ENCODE data around the gene FGF6.

FGF6 gene

DNA sequence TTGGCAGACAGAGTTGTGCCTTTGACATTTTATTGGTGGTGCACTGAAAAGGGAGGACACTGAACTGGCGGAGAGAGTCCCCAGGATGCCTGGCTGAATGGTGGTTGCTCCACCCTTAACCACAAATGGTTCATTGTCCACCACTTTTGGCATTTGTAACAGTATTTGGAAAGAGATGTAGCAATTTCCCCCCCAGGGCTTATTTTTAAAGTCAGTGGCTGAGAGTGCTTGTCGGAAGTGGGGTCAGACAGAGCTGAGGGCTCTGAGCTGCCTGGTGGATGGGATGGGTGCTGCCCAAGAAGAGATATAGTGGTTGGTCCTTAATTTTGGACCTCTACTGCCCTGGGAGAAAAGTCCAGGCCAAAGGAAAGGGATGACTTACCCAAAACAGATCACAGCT lies 31.5 kb upstream of the FGF6 start:
- no peak overlapping the region for H2BK120ac ChIP-seq (ENCODE audit: low read depth, low read length)
- no peak for DNase-seq (ENCODE audit: low spot score)
- no peak overlapping the region for H2AFZ ChIP-seq (ENCODE audit: low read length)
- no peak overlapping the region for H3K4ac ChIP-seq (ENCODE audit: low read length)
- no peaks in the 10 kb centered on the region for H3K36me3 ChIP-seq (replicated peaks in 1 of 2; ENCODE audit: control insufficient read depth in 2 of 2, insufficient read depth in 2 of 2, low read length in 2 of 2)
- H3K9ac ChIP-seq (ENCODE audit: low read depth, low read length, poor library complexity): no peak overlapping the region
- H3K27ac ChIP-seq (replicated peaks; ENCODE audit: low read length): no peak overlapping the region
- no peak overlapping the region for H3K14ac ChIP-seq (ENCODE audit: low read length)
- no peaks in the 10 kb centered on the region for H3K4me1 ChIP-seq (ENCODE audit: control insufficient read depth in 2 of 2, insufficient read depth in 1 of 2, low read depth in 1 of 2, low read length in 2 of 2)
- H4K8ac ChIP-seq (ENCODE audit: low read depth, low read length): no peak overlapping the region
- peaks cover 0 to 6% of the 10 kb centered on the region in 2 donors for H3K9me3 ChIP-seq (replicated peaks in 1 of 2; ENCODE audit: control insufficient read depth in 2 of 2, insufficient read depth in 1 of 2, low read depth in 1 of 2, low read length in 2 of 2)
- no peak overlapping the region for H3K23ac ChIP-seq (ENCODE audit: low read depth, low read length, poor library complexity)
- H3K79me1 ChIP-seq (ENCODE audit: low read depth, low read length): no peaks in the 10 kb centered on the region
- H4K91ac ChIP-seq (ENCODE audit: low read depth, low read length, poor library complexity): no peak overlapping the region
- no peak overlapping the region for H3K4me3 ChIP-seq (ENCODE audit: low read length in 2 of 2)
- no peak overlapping the region for H2AK5ac ChIP-seq (ENCODE audit: low read depth, low read length)
- no peak overlapping the region for H3K4me2 ChIP-seq (ENCODE audit: insufficient read depth, low read length, poor library complexity, severe bottlenecking)
- H2BK15ac ChIP-seq (ENCODE audit: low read length): no peak overlapping the region
- WGBS, 2 donors (ENCODE audit: extremely low coverage in 2 of 2, insufficient read length in 2 of 2, insufficient replicate concordance in 1 of 2): no CpG with 5 or more reads among the region's 2 CpGs
- no peak overlapping the region for H2BK12ac ChIP-seq (ENCODE audit: low read length)
- H3K18ac ChIP-seq (ENCODE audit: low read length): no peak overlapping the region
- H2BK5ac ChIP-seq (ENCODE audit: low read length): no peak overlapping the region
- peaks cover 0 to under 1% (median 0%) of the 10 kb centered on the region in 3 experiments for H3K27me3 ChIP-seq (ENCODE audit: control insufficient read depth in 3 of 3, insufficient read depth in 3 of 3, low read depth in 1 of 3, low read length in 3 of 3)

DNA sequence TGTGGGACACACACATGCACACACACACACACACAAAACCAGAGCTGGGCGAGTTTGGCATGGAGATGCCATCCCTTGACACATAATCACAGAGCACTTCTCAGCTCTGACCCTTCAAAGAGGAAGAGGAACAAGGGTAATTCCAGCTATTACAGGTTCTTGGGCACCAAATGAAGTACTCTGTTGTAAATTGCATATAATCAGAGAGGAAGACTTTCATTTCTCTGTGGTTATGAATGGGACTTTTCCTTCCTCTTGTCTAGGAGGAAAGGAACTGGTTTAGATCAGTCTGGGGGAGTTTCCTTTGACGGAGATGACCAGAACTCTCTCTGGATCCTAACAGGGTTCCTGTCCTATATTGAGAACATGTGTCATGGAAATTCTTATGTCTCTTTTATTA lies 26.4 kb upstream of the FGF6 start:
- Histone ChIP-seq H3K14ac (ENCODE audit: low read length) (no peak overlapping the region), H2BK15ac (ENCODE audit: low read length) (no peak overlapping the region), H2BK5ac (ENCODE audit: low read length) (no peak overlapping the region), H3K79me1 (ENCODE audit: low read depth, low read length) (no peaks in the 10 kb centered on the region), H3K4ac (ENCODE audit: low read length) (no peak overlapping the region), H3K36me3 (replicated peaks in 1 of 2; ENCODE audit: control insufficient read depth in 2 of 2, insufficient read depth in 2 of 2, low read length in 2 of 2) (no peaks in the 10 kb centered on the region), H2BK12ac (ENCODE audit: low read length) (no peak overlapping the region), H3K4me3 (ENCODE audit: low read length in 2 of 2) (no peak overlapping the region), H2AFZ (ENCODE audit: low read length) (no peak overlapping the region), H3K4me1 (ENCODE audit: control insufficient read depth in 2 of 2, insufficient read depth in 1 of 2, low read depth in 1 of 2, low read length in 2 of 2) (no peaks in the 10 kb centered on the region), H3K23ac (ENCODE audit: low read depth, low read length, poor library complexity) (no peak overlapping the region), H4K8ac (ENCODE audit: low read depth, low read length) (no peak overlapping the region), H3K18ac (ENCODE audit: low read length) (no peak overlapping the region), H3K9me3 (replicated peaks in 1 of 2; ENCODE audit: control insufficient read depth in 2 of 2, insufficient read depth in 1 of 2, low read depth in 1 of 2, low read length in 2 of 2) (no peaks in the 10 kb centered on the region), H4K91ac (ENCODE audit: low read depth, low read length, poor library complexity) (no peak overlapping the region), H3K27ac (replicated peaks; ENCODE audit: low read length) (no peak overlapping the region), H3K4me2 (ENCODE audit: insufficient read depth, low read length, poor library complexity, severe bottlenecking) (no peak overlapping the region), H3K27me3 (ENCODE audit: control insufficient read depth in 3 of 3, insufficient read depth in 3 of 3, low read depth in 1 of 3, low read length in 3 of 3) (peaks cover 0 to 11% (median 0%) of the 10 kb centered on the region in 3 experiments), H2BK120ac (ENCODE audit: low read depth, low read length) (no peak overlapping the region), H3K9ac (ENCODE audit: low read depth, low read length, poor library complexity) (no peak overlapping the region), H2AK5ac (ENCODE audit: low read depth, low read length) (no peak overlapping the region)
- no CpG with 5 or more reads among the region's 2 CpGs for WGBS, 2 donors (ENCODE audit: extremely low coverage in 2 of 2, insufficient read length in 2 of 2, insufficient replicate concordance in 1 of 2)
- no peak for DNase-seq (ENCODE audit: low spot score)

DNA sequence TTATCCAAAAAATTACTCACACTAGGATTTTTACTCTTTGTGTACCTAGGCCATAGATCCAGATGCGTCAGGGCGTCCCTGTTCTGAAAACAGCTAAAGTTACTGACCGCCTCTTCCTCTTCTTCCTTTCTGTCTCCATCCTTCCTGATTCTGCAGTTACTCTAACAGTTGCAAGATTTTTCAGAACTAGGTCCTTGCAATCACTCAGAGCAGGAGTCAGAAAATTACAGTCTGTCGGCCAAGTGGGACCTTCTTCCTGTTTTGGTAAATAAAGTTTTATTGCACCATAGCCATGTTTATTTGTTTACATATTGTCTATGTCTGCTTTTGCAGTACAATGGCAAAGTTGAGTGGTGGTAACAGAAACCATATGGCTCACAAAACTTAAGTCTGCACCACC lies 25.6 kb upstream of the FGF6 start:
- Histone ChIP-seq H3K4ac (ENCODE audit: low read length) (no peak overlapping the region), H3K4me2 (ENCODE audit: insufficient read depth, low read length, poor library complexity, severe bottlenecking) (no peak overlapping the region), H2AFZ (ENCODE audit: low read length) (no peak overlapping the region), H2BK15ac (ENCODE audit: low read length) (no peak overlapping the region), H4K91ac (ENCODE audit: low read depth, low read length, poor library complexity) (no peak overlapping the region), H2AK5ac (ENCODE audit: low read depth, low read length) (no peak overlapping the region), H2BK5ac (ENCODE audit: low read length) (no peak overlapping the region), H3K18ac (ENCODE audit: low read length) (no peak overlapping the region), H3K23ac (ENCODE audit: low read depth, low read length, poor library complexity) (no peak overlapping the region), H3K36me3 (replicated peaks in 1 of 2; ENCODE audit: control insufficient read depth in 2 of 2, insufficient read depth in 2 of 2, low read length in 2 of 2) (no peaks in the 10 kb centered on the region), H3K27me3 (ENCODE audit: control insufficient read depth in 3 of 3, insufficient read depth in 3 of 3, low read depth in 1 of 3, low read length in 3 of 3) (peaks cover 0 to 11% (median 0%) of the 10 kb centered on the region in 3 experiments), H3K9ac (ENCODE audit: low read depth, low read length, poor library complexity) (no peak overlapping the region), H3K14ac (ENCODE audit: low read length) (no peak overlapping the region), H4K8ac (ENCODE audit: low read depth, low read length) (no peak overlapping the region), H2BK12ac (ENCODE audit: low read length) (no peak overlapping the region), H2BK120ac (ENCODE audit: low read depth, low read length) (no peak overlapping the region), H3K4me1 (ENCODE audit: control insufficient read depth in 2 of 2, insufficient read depth in 1 of 2, low read depth in 1 of 2, low read length in 2 of 2) (no peaks in the 10 kb centered on the region), H3K27ac (replicated peaks; ENCODE audit: low read length) (no peak overlapping the region), H3K9me3 (replicated peaks in 1 of 2; ENCODE audit: control insufficient read depth in 2 of 2, insufficient read depth in 1 of 2, low read depth in 1 of 2, low read length in 2 of 2) (no peaks in the 10 kb centered on the region), H3K79me1 (ENCODE audit: low read depth, low read length) (no peaks in the 10 kb centered on the region), H3K4me3 (ENCODE audit: low read length in 2 of 2) (no peak overlapping the region)
- no CpG with 5 or more reads among the region's 4 CpGs for WGBS, 2 donors (ENCODE audit: extremely low coverage in 2 of 2, insufficient read length in 2 of 2, insufficient replicate concordance in 1 of 2)
- DNase-seq (ENCODE audit: low spot score): no peak

DNA sequence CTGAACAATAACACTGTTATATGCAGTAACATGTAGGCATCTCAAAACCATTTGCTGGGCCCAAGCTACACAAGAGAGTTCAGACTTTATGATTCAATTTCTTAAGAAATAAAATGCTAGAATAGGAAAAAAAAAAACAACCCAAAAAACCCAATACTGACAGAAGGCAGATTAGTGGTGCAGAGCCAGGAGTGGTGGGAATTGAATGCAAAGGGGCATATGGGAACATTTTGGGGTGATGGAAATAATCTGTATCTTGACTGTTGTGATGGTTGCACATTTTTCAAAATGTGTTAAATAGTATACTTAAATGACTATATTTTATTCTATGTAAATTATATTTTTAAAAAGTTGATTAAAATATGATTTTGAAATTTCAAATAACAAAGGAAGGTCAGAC lies 23.4 kb upstream of the FGF6 start:
- Histone ChIP-seq H3K4me3 (ENCODE audit: low read length in 2 of 2) (no peak overlapping the region), H3K4me2 (ENCODE audit: insufficient read depth, low read length, poor library complexity, severe bottlenecking) (no peak overlapping the region), H2BK12ac (ENCODE audit: low read length) (no peak overlapping the region), H2BK120ac (ENCODE audit: low read depth, low read length) (no peak overlapping the region), H3K9ac (ENCODE audit: low read depth, low read length, poor library complexity) (no peak overlapping the region), H3K27me3 (ENCODE audit: control insufficient read depth in 3 of 3, insufficient read depth in 3 of 3, low read depth in 1 of 3, low read length in 3 of 3) (peaks cover 0 to 11% (median 0%) of the 10 kb centered on the region in 3 experiments), H3K4me1 (ENCODE audit: control insufficient read depth in 2 of 2, insufficient read depth in 1 of 2, low read depth in 1 of 2, low read length in 2 of 2) (no peaks in the 10 kb centered on the region), H3K79me1 (ENCODE audit: low read depth, low read length) (no peaks in the 10 kb centered on the region), H4K8ac (ENCODE audit: low read depth, low read length) (no peak overlapping the region), H3K4ac (ENCODE audit: low read length) (no peak overlapping the region), H3K36me3 (replicated peaks in 1 of 2; ENCODE audit: control insufficient read depth in 2 of 2, insufficient read depth in 2 of 2, low read length in 2 of 2) (no peaks in the 10 kb centered on the region), H4K91ac (ENCODE audit: low read depth, low read length, poor library complexity) (no peak overlapping the region), H3K14ac (ENCODE audit: low read length) (no peak overlapping the region), H2BK15ac (ENCODE audit: low read length) (no peak overlapping the region), H3K27ac (replicated peaks; ENCODE audit: low read length) (no peak overlapping the region), H2BK5ac (ENCODE audit: low read length) (no peak overlapping the region), H3K9me3 (replicated peaks in 1 of 2; ENCODE audit: control insufficient read depth in 2 of 2, insufficient read depth in 1 of 2, low read depth in 1 of 2, low read length in 2 of 2) (peaks cover 0 to 2% of the 10 kb centered on the region in 2 donors), H2AK5ac (ENCODE audit: low read depth, low read length) (no peak overlapping the region), H2AFZ (ENCODE audit: low read length) (no peak overlapping the region), H3K23ac (ENCODE audit: low read depth, low read length, poor library complexity) (no peak overlapping the region), H3K18ac (ENCODE audit: low read length) (no peak overlapping the region)
- no peak for DNase-seq (ENCODE audit: low spot score)

Measured in neuronal stem cell (in vitro differentiated cells).